SK-N-SH treated with all-trans-retinoic acid at 6 μM for 48 hours (cell line): ENCODE measurements around the gene FAM222B.

Source experiments
- ZFP3 ChIP-seq: fragments of 250-450 bp; sonication (Bioruptor Pico); IDR thresholded peaks from 2 replicates; pipeline ENCODE4 v1.5.0; 2020; ENCODE audit warnings: mild to moderate bottlenecking, moderate library complexity
- ZFP30 ChIP-seq: fragments of 450-650 bp; formaldehyde crosslinking; IDR thresholded peaks from 2 replicates; pipeline ENCODE4 v1.5.0; 2022; ENCODE audit warnings: mild to moderate bottlenecking, moderate library complexity
- TF ChIP-seq, protein P1 (sequence below): fragments of 250-450 bp; sonication (Bioruptor Pico); IDR thresholded peaks from 2 replicates; pipeline ENCODE4 v1.5.0; 2020; ENCODE audit warnings: mild to moderate bottlenecking, moderate library complexity
- TF ChIP-seq, protein P2 (sequence below): fragments of 250-450 bp; sonication (Bioruptor Pico); IDR thresholded peaks from 2 replicates; pipeline ENCODE4 v1.8.0; 2020; ENCODE audit warnings: mild to moderate bottlenecking, moderate library complexity, borderline replicate concordance

DNA sequence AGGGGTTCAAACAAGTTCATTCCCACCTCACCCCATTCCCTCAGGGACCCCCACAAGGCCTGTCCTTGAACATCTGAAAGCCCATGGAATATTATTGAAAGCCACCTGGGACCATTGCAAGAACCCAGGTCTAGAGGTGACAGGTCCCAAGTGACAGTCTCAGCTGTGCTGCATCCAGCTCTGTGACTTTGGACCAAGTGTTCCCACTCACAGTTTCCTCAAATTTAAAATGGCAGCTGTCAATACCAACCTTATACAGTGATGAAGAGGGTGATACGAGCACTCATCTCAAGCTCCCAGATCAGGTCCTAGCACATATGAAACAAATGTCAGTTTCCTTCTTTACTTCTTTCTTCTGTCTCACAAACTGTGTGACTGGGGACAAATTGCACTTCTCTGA lies 21.4 kb upstream of the FAM222B start:
- TF ChIP-seq ZFP3 = no peak
- TF ChIP-seq ZFP30 (CRISPR knock-in tag) = no peak
- TF ChIP-seq, protein P1, sequence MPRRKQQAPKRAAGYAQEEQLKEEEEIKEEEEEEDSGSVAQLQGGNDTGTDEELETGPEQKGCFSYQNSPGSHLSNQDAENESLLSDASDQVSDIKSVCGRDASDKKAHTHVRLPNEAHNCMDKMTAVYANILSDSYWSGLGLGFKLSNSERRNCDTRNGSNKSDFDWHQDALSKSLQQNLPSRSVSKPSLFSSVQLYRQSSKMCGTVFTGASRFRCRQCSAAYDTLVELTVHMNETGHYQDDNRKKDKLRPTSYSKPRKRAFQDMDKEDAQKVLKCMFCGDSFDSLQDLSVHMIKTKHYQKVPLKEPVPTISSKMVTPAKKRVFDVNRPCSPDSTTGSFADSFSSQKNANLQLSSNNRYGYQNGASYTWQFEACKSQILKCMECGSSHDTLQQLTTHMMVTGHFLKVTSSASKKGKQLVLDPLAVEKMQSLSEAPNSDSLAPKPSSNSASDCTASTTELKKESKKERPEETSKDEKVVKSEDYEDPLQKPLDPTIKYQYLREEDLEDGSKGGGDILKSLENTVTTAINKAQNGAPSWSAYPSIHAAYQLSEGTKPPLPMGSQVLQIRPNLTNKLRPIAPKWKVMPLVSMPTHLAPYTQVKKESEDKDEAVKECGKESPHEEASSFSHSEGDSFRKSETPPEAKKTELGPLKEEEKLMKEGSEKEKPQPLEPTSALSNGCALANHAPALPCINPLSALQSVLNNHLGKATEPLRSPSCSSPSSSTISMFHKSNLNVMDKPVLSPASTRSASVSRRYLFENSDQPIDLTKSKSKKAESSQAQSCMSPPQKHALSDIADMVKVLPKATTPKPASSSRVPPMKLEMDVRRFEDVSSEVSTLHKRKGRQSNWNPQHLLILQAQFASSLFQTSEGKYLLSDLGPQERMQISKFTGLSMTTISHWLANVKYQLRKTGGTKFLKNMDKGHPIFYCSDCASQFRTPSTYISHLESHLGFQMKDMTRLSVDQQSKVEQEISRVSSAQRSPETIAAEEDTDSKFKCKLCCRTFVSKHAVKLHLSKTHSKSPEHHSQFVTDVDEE (CRISPR knock-in tag) = no peak
- TF ChIP-seq, protein P2, sequence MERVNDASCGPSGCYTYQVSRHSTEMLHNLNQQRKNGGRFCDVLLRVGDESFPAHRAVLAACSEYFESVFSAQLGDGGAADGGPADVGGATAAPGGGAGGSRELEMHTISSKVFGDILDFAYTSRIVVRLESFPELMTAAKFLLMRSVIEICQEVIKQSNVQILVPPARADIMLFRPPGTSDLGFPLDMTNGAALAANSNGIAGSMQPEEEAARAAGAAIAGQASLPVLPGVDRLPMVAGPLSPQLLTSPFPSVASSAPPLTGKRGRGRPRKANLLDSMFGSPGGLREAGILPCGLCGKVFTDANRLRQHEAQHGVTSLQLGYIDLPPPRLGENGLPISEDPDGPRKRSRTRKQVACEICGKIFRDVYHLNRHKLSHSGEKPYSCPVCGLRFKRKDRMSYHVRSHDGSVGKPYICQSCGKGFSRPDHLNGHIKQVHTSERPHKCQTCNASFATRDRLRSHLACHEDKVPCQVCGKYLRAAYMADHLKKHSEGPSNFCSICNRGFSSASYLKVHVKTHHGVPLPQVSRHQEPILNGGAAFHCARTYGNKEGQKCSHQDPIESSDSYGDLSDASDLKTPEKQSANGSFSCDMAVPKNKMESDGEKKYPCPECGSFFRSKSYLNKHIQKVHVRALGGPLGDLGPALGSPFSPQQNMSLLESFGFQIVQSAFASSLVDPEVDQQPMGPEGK (CRISPR knock-in tag) = no peak
